Hepatocyte (in vitro differentiated cells): ENCODE measurements around the gene PXDC1. TPM values are rescaled to one million over a fixed set of nuclear protein-coding genes. Genes with fewer than 3 reads are reported as not detected.

Experiments used
- DNase-seq: peaks from one replicate; pipeline ENCODE4 v3.0.0-alpha.2; 2016; ENCODE audit warnings: low spot score
- H2AFZ ChIP-seq: fragments of 200-600 bp; sonication (generic); 2 replicates; pipeline ENCODE4 v1.6.0; 2016; ENCODE audit warnings: antibody characterized with exemption, mild to moderate bottlenecking
- H3K27ac ChIP-seq: fragments of 200-600 bp; sonication (generic); 2 replicates; pipeline ENCODE4 v1.5.1; 2016; ENCODE audit warnings: mild to moderate bottlenecking
- H3K27me3 ChIP-seq: fragments of 200-600 bp; sonication (generic); 2 replicates; pipeline ENCODE4 v1.6.1; 2016
- H3K36me3 ChIP-seq: fragments of 200-600 bp; sonication (generic); replicated peaks from 2 replicates; pipeline ENCODE4 v1.5.1; 2016; ENCODE audit warnings: low read depth; ENCODE audit not compliant: insufficient read depth
- H3K4me1 ChIP-seq: fragments of 200-600 bp; sonication (generic); 2 replicates; pipeline ENCODE4 v1.5.1; 2016; ENCODE audit warnings: mild to moderate bottlenecking, moderate library complexity; ENCODE audit not compliant: insufficient read depth
- H3K4me2 ChIP-seq: fragments of 200-600 bp; sonication (generic); 2 replicates; pipeline ENCODE4 v1.6.0; 2016
- H3K4me3 ChIP-seq: fragments of 200-600 bp; sonication (generic); 2 replicates; pipeline ENCODE4 v1.5.1; 2016; ENCODE audit warnings: mild to moderate bottlenecking
- H3K79me2 ChIP-seq: fragments of 200-600 bp; sonication (generic); 2 replicates; pipeline ENCODE4 v1.6.0; 2017; ENCODE audit warnings: mild to moderate bottlenecking
- H3K9me2 ChIP-seq: fragments of 200-600 bp; sonication (generic); replicated peaks from 2 replicates; pipeline ENCODE4 v1.6.0; 2017; ENCODE audit warnings: mild to moderate bottlenecking; ENCODE audit not compliant: insufficient read depth
- H3K9me3 ChIP-seq: fragments of 200-600 bp; sonication (generic); 2 replicates; pipeline ENCODE4 v1.5.1; 2016; ENCODE audit warnings: low read depth, mild to moderate bottlenecking
- H4K20me1 ChIP-seq: fragments of 200-600 bp; sonication (generic); 2 replicates; pipeline ENCODE4 v1.6.0; 2016; ENCODE audit warnings: mild to moderate bottlenecking; ENCODE audit not compliant: insufficient read depth, poor library complexity, severe bottlenecking
- CTCF ChIP-seq: fragments of 200-600 bp; sonication (generic); IDR thresholded peaks from 2 replicates; pipeline ENCODE4 v1.5.1; 2016; ENCODE audit warnings: antibody characterized with exemption, mild to moderate bottlenecking; ENCODE audit not compliant: poor library complexity
- EZH2 ChIP-seq: fragments of 200-600 bp; sonication (generic); IDR thresholded peaks from 2 replicates; pipeline ENCODE4 v1.6.1; 2016; ENCODE audit warnings: antibody characterized with exemption, mild to moderate bottlenecking, borderline replicate concordance
- EZH2phosphoT487 ChIP-seq: fragments of 200-600 bp; sonication (generic); IDR thresholded peaks from one replicate; pipeline ENCODE4 v1.6.1; 2018; ENCODE audit warnings: antibody characterized with exemption, mild to moderate bottlenecking, low read depth, moderate library complexity; ENCODE audit not compliant: unreplicated experiment, severe bottlenecking
- WGBS: methylation state at CpG from one replicate; pipeline ENCODE4 v1.1.6; 2016; ENCODE audit warnings: low lambda C conversion rate; ENCODE audit errors: missing lambda C conversion rate; 5-methylcytosine and 5-hydroxymethylcytosine counted together
- polyA plus RNA-seq: library from polyadenylated mRNA; unstranded; fragments of >200 nt; fragmentation: Nextera tagmentation; extraction: Ambion mirVana; gene quantifications from 2 replicates; pipeline ENCODE4 v1.2.1, GENCODE V29; 2016
- total RNA-seq: library from RNA; depleted of rRNA; stranded (reverse); fragments of >200 nt; gene quantifications from 2 replicates; pipeline ENCODE4 v1.2.3, GENCODE V29; 2014

The PXDC1 gene
- total and polyA plus RNA-seq, 2 experiments from 2014 or later, result 83.8 to 90.8 TPM

- TF ChIP-seq EZH2, result no peak
- TF ChIP-seq CTCF, result no peak
- TF ChIP-seq EZH2phosphoT487, result no peak
- H3K27ac ChIP-seq, result no peak overlapping the region
- no peaks in the 10 kb centered on the region for H3K9me3 ChIP-seq
- H3K4me1 ChIP-seq, result no peaks in the 10 kb centered on the region
- H3K4me2 ChIP-seq, result no peak overlapping the region
- H3K36me3 ChIP-seq, result peaks cover 1% of the 10 kb centered on the region
- WGBS, result 91% methylated on average over 9 of the region's 9 CpGs
- H3K27me3 ChIP-seq, result no peaks in the 10 kb centered on the region
- H3K9me2 ChIP-seq, result no peaks in the 10 kb centered on the region
- H3K4me3 ChIP-seq, result no peak overlapping the region
- DNase-seq, result no peak
- no peak overlapping the region for H2AFZ ChIP-seq
- H3K79me2 ChIP-seq, result peaks cover 78% of the 10 kb centered on the region
- H4K20me1 ChIP-seq, result peaks cover 86% of the 10 kb centered on the region
Observed at GRCh38 chr6:3729603-3730344, 21.7 kb downstream of the PXDC1 start.

- no peak overlapping the region for H3K4me2 ChIP-seq
- no peak overlapping the region for H2AFZ ChIP-seq
- H3K9me3 ChIP-seq, result no peaks in the 10 kb centered on the region
- no peaks in the 10 kb centered on the region for H3K36me3 ChIP-seq
- no peak for DNase-seq
- WGBS, result 95% methylated on average over 11 of the region's 11 CpGs
- TF ChIP-seq CTCF (no peak), EZH2phosphoT487 (no peak), EZH2 (no peak)
- no peak overlapping the region for H3K27ac ChIP-seq
- H4K20me1 ChIP-seq, result peaks cover 64% of the 10 kb centered on the region
- no peaks in the 10 kb centered on the region for H3K4me1 ChIP-seq
- no peak overlapping the region for H3K4me3 ChIP-seq
- H3K9me2 ChIP-seq, result no peaks in the 10 kb centered on the region
- H3K27me3 ChIP-seq, result no peaks in the 10 kb centered on the region
- H3K79me2 ChIP-seq, result peaks cover 59% of the 10 kb centered on the region
Observed at GRCh38 chr6:3727593-3728108, 23.9 kb downstream of the PXDC1 start.

- Histone ChIP-seq H3K36me3 (no peaks in the 10 kb centered on the region), H2AFZ (no peak overlapping the region), H3K9me2 (no peaks in the 10 kb centered on the region), H3K27me3 (no peaks in the 10 kb centered on the region), H3K9me3 (no peaks in the 10 kb centered on the region), H3K4me3 (no peak overlapping the region), H4K20me1 (peaks cover 60% of the 10 kb centered on the region), H3K4me2 (no peak overlapping the region), H3K4me1 (no peaks in the 10 kb centered on the region), H3K79me2 (peaks cover 55% of the 10 kb centered on the region), H3K27ac (no peak overlapping the region)
- DNase-seq, result no peak
- WGBS, result 95% methylated on average over 5 of the region's 5 CpGs
- TF ChIP-seq EZH2phosphoT487 (no peak), CTCF (no peak), EZH2 (no peak)
Observed at GRCh38 chr6:3727036-3727435, 24.5 kb downstream of the PXDC1 start.
